SH-SY5Y (cell line): Measurements from ENCODE around the gene MAP3K6.

Experiments
- GATA2 ChIP-seq: IDR thresholded peaks from 2 replicates; pipeline ENCODE4 v1.6.1; 2011; ENCODE audit warnings: mild to moderate bottlenecking, low read depth, low read length
- GATA3 ChIP-seq: IDR thresholded peaks from 2 replicates; pipeline ENCODE4 v1.6.1; 2011; ENCODE audit warnings: low read depth, mild to moderate bottlenecking, low read length, moderate library complexity

Gene MAP3K6

GRCh38 chr1:27342391-27342777 is 24.4 kb downstream of the MAP3K6 start:
- TF ChIP-seq GATA2 (no peak), GATA3 (no peak)

DNA sequence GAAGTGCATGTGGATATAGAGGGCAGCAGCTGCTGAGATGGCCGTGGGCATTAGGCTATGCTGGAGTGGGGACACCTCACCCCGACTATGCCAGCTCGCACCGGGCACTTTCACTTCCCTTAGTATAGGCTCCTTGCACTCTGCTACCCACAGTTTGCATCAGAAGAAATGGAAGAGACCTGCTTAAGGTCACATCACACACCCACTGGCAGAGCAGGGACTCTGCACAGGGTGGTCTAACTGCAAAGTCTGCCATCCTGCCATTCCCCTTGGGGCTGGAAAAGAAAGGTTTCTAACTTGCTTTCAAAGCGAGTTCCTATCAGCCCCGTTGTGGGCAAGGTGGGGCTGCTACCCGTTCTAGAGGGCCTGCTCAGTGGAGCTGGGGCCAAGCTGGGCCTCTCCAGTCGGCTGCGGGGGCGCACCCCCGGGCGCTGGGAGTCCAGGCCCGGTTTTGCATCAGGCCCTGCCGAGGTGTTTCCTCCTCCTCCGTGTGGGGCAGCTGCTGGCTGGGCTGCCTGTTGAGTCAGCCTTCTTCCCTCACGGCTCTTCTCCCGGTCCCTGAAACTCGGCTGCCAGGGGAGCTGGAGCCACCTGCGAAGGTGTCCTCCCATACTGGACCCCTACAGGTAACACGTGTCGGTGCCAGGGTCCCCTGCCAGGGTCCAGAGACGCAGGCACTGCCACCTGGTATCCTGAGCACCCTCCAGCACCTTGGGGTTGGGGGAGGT is 25.1 kb downstream of the MAP3K6 start, which contains the start of gene SYTL1:
TSS of gene SYTL1 (plus strand) at position 498 of the 728 bp plus-strand sequence. CDS start 3,313 bp downstream, outside the sequence.
- no peak for TF ChIP-seq GATA3
- no peak for TF ChIP-seq GATA2

DNA sequence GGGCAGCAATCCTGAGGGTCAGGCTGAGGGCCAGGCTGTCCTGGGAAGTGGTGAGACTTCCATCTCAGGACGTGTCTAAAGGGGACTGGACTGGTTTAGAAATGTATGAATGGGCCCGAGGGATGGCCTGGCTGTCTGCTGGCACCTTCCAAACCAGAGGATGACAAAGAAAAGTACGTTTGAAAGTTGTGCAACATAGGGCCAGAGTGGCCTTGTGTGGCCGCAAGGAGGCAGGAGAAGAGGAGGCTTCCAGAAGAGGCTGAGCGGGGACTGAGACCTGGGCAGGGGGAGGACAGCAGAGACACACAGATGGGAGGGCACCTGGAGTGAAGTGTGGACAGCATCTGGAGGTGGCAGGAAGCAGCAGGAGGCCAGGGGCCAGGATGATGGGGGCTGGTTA is 27.5 kb downstream of the MAP3K6 start:
- TF ChIP-seq GATA2: no peak

DNA sequence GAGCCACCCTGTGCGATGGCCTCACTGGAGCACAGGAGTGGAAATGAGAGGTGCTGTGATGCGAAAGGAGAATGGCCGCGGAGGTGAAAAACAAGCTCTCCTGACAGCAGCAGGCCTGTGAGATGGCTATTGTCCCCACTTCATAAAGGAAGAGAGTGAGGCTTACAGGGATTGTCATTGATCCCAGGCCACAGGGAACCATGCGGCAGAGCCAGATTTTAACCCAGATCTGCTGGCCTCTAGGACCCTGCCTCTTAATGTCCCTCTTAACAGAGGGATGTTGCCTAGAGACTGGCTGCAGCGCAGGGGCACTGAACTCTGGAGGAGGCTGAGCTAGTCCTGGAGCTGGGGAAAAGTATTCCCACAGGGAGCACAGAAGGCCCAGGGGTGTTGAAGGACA is 28.0 kb downstream of the MAP3K6 start:
- TF ChIP-seq GATA2: no peak
- TF ChIP-seq GATA3: no peak

DNA sequence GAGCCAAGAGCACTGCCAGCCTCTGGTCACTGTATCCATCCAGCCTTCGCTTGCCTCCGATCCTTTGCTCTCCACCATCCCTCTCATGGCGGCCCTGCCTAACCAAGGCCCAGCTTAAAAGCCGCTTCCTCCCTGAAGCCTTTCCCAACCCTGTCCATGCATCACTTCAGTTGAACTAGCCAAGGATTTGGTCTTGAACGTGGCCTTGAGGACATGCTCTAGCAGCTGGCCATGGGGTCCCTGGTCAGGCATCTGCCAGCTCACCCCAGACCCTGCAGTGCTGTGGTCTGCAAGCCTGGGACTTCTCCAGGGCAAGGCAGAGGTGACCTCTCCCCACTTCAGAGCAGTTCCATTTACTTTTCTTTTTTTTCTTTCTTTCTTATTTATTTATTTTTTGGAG is 30.0 kb downstream of the MAP3K6 start:
- no peak for TF ChIP-seq GATA3
- no peak for TF ChIP-seq GATA2

DNA sequence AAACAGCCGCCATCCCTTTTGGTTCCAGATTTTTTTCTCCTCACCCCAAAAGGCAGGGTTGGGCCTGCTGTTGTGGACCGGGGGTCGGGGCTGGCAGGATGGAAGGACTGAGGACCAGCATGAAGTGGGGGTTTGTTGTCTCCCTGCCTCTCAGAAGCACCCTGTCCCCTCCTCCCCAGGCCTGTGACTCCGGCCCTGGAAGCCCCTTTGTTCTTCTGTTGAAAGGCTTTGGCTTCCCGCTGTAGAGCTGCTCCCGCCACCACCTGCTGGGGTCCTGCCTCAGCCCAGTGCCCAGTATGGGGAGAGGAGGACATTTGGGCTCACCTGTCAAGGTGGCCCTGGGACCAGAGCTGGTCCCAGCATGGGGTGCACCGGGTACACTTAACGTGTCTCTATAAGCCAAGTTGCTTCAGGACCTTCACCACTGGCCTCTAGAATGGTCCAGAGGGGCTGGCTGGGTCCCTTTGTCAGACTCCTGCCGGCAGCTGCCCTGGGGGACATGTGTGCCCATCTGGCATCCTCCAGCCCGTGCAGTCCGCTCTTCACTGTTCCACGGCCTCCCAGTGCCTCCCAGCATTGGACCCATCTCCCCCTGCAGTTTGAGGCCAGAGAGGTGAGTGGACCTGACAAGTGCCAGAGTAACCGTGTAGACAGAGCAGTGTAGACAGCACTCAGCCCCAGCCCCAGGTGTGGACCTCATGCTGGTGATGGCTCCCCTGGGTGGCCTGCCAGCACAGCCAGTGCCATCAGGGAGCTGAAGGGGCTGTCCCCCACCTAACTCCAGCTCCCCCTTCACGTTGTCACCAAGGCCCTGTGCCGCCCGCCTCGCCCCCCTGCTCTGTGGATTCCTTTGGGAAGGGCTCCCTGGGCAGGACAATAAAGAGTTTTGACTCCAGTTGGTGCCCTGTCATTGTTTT is 31.0 kb downstream of the MAP3K6 start:
- TF ChIP-seq GATA3 (no peak), GATA2 (no peak)

- no peak for TF ChIP-seq GATA3
- no peak for TF ChIP-seq GATA2
Observed at GRCh38 chr1:27333717-27334279, 33.0 kb downstream of the MAP3K6 start.

DNA sequence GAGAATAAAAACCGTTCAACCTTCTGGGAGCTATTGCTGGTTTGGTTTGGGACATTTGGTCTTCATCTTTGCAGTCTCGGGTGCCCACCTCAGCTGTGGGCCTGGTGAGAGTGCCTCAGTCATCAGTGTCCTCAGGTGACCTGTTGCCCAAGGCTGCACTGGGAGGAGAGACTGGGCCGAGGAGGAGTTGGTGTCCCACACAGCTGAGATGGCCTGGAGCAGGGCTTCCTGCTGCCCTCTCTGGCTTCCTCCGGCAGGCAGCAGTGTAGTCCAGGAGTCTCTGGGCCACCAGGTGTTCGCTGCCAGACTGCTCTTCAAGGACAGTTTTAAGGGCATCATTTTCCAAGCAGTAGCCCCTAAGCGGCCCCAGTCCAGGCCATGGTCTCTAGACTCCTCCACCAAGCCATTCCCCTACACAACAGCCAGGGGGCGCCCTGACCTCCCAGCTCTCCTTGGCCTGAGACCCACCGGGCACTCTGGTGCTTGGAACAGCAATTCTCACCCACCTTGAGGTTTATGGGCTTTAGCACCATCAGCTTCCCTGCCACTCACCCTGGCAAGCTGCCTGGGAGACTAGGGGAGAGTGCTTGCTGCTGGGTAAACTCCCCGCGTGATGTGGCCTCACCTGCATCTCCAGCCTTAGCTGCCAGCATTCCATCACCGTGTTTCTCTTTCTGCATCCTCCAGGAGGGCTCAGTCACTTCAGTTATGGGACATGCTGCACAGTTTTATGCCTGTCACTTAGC is 34.1 kb downstream of the MAP3K6 start:
- TF ChIP-seq GATA2 (no peak), GATA3 (no peak)

DNA sequence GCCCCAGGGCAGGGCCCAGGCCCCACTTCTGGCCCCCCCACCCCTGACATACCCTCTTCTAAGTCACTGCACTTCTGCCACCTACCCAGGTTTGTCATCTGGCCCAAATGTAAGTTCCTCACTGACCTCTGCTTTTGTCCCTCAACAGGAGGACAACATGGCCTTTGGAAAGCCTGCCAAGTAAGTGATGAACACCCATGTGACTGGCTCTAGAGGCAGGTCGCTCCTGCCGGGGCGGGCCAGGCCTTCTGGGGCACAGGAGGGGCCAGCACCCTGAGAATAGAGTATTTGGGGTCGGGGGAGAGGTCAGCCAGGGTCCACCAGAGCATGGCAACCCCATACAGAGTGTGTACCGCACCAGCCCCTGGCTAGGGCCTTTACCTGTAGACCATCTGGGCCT is 34.8 kb downstream of the MAP3K6 start:
- TF ChIP-seq GATA3 (no peak), GATA2 (no peak)

GRCh38 chr1:27331426-27331825 is 35.3 kb downstream of the MAP3K6 start:
- TF ChIP-seq GATA3: no peak
- no peak for TF ChIP-seq GATA2

DNA sequence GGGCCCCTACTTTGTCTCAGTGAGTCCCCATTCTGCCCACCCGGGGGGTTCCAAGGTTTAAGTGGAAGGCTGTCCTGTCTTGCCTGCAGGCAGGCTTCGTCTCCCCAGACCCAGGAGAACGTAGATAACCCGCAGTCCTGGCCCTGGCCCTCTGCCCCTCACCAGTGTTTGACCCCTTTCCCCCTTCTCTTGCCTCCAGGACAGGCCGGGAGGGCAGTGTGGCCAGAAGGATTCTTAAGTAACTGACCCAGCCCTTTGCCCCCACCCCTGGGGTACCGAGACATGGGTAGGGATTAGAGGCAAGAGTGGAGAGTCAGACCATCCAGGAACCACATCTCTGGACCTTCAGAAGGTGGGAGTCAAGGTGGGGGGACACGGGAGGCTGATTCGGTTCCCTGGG is 36.0 kb downstream of the MAP3K6 start:
- TF ChIP-seq GATA2 (no peak), GATA3 (no peak)

DNA sequence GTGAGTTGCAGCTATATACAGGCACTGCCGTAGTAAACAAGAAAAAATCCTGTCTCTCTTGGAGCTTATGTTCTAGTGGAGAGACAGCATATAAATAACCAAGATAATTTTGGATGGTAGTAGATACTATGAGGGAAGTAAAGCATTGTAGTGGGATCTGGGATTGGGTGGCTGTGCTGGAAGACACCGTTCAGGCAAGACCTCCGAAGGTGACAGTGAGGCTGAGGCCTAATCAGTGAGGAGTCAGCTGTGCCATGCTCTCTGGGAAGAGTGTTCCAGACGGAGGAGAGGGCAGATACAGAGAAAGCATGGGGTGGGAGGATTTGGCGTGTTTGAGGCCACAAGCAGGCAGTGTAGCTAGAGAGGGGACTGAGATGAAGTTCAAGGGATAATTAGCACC is 38.8 kb downstream of the MAP3K6 start:
- TF ChIP-seq GATA3: no peak
- no peak for TF ChIP-seq GATA2

DNA sequence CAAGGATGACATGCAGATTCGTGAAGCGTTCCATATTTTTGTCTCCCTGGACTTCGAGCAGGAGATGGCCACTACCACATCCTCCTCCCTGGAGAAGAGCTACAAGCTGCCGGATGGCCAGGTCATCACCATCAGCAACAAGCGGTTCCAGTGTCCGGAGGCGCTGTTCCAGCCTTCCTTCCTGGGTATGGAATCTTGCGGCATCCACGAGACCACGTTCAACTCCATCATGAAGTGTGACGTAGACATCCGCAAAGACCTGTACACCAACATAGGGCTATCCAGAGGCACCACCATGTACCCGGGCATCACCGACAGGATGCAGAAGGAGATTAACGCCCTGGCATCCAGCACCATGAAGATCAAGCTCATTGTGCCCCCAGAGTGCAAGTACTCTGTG is 41.5 kb downstream of the MAP3K6 start:
- TF ChIP-seq GATA3 (no peak), GATA2 (no peak)
